Ectodermal cell (in vitro differentiated cells): ENCODE results near the gene TMEM95.
"Not testable (repeated sequence)": the region's sequence is repeated elsewhere in the genome, so short reads cannot be mapped to it uniquely, and the experiment has no call there.

ENCODE experiments used
- H3K27ac ChIP-seq: 2 replicates; pipeline ENCODE4 v1.7.0; 2013; ENCODE audit warnings: mild to moderate bottlenecking, low read depth, low read length; ENCODE audit not compliant: insufficient read depth, poor library complexity, severe bottlenecking
- H3K27me3 ChIP-seq: 2 replicates; pipeline ENCODE4 v1.7.0; 2013; ENCODE audit warnings: mild to moderate bottlenecking, low read length; ENCODE audit not compliant: insufficient read depth, control insufficient read depth, poor library complexity, severe bottlenecking
- H3K36me3 ChIP-seq: one replicate; pipeline ENCODE4 v1.7.0; 2013; ENCODE audit warnings: low read length; ENCODE audit not compliant: control insufficient read depth, insufficient read depth
- H3K4me1 ChIP-seq: one replicate; pipeline ENCODE4 v1.7.0; 2013; ENCODE audit warnings: low read length; ENCODE audit not compliant: control insufficient read depth, insufficient read depth
- H3K4me3 ChIP-seq: 2 replicates; pipeline ENCODE4 v1.7.0; 2013; ENCODE audit warnings: low read depth, low read length, control low read depth; ENCODE audit not compliant: insufficient read depth
- H3K9me3 ChIP-seq: 2 replicates; pipeline ENCODE4 v1.7.0; 2013; ENCODE audit warnings: mild to moderate bottlenecking, low read length, moderate library complexity; ENCODE audit not compliant: control insufficient read depth
- WGBS, 2 experiments: methylation state at CpG; one replicate each; pipeline ENCODE4 v1.1.7; 2013; ENCODE audit warnings: missing lambda C conversion rate in 2 of 2; 5-methylcytosine and 5-hydroxymethylcytosine counted together

The TMEM95 gene

DNA sequence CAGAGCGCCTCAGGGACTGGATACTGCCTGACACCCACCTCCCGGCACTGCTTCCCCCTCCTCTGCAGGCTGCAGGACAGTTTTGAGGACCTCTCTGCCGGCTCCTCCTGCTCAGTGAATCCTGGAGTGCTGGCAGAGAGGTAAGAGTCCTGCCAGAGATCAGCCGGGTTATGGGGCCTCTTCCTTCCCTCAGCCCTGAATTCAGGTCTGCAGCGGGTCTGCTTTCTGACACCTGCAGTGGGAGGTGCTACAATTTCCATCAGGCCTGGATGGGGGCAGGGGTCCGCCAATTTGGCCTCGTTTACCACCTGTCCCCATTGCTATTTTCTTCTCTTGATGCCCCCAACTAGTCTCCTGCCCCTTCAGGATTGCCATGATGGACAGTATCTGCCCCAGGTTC lies 22.8 kb upstream of the TMEM95 start:
- Histone ChIP-seq H3K27me3 (no peaks in the 10 kb centered on the region), H3K27ac (no peak overlapping the region), H3K4me3 (no peak overlapping the region), H3K9me3 (no peaks in the 10 kb centered on the region), H3K36me3 (no peaks in the 10 kb centered on the region), H3K4me1 (peaks cover 16% of the 10 kb centered on the region)
- 75% methylated on average over 7 of the region's 7 CpGs for WGBS, 2 experiments

- H3K27me3 ChIP-seq, H3K36me3 ChIP-seq, H3K9me3 ChIP-seq, H3K27ac ChIP-seq, H3K4me3 ChIP-seq: not testable (repeated sequence)
- 89 to 90% methylated on average over 11 to 13 of the region's 14 CpGs for WGBS, 2 experiments
- H3K4me1 ChIP-seq: peaks cover 15% of the 10 kb centered on the region
These were observed 22.3 kb upstream of the TMEM95 start for GRCh38 chr17:7332600-7333069.

DNA sequence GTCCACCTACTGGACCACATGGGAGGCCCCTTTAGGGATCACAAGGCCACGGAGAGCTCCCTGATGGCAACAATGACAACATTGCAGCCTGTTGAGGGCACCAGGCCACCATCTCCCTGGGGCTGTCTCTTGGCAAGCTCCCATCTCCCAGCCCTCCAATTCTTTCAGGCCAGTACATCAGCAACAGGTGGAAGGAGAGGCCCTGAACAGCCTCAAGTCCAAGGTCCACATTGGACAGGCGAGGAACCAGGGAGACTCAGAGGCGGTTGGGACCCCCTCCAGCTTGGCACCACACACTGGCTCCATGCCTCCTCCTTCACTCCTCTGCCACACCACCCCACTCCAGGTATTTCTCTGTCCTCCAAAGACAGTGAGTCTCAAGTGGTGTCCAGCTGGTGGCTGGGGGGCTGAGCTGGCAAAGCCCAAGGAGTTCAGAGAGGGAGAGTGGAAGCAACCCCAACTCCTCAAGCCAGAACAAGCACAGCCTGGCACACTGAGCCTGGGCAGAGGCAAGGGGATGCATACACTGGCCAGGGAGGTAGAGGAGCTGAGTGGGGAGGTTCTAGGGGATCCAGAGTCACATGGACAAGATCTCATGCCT lies 19.9 kb upstream of the TMEM95 start:
- H3K4me3 ChIP-seq: no peak overlapping the region
- no peaks in the 10 kb centered on the region for H3K36me3 ChIP-seq
- no peaks in the 10 kb centered on the region for H3K9me3 ChIP-seq
- peaks cover 7% of the 10 kb centered on the region for H3K4me1 ChIP-seq
- WGBS, 2 experiments: 90 to 97% methylated on average over 3 of the region's 3 CpGs
- no peaks in the 10 kb centered on the region for H3K27me3 ChIP-seq
- no peak overlapping the region for H3K27ac ChIP-seq

GRCh38 chr17:7335765-7336164 lies 19.2 kb upstream of the TMEM95 start:
- not testable (repeated sequence) for H3K9me3 ChIP-seq, H3K36me3 ChIP-seq, H3K4me3 ChIP-seq, H3K27me3 ChIP-seq, H3K4me1 ChIP-seq, H3K27ac ChIP-seq
- 92% methylated on average over 13 of the region's 13 CpGs for whole genome bisulfite sequencing, 2 experiments

GRCh38 chr17:7336240-7337175 lies 18.4 kb upstream of the TMEM95 start, which contains the start of gene ACAP1:
ACAP1 (plus strand) TSS chr17:7336529; CDS start chr17:7336735, 206 bp downstream.
- Histone ChIP-seq H3K36me3 (no peaks in the 10 kb centered on the region), H3K4me1 (peaks cover 7% of the 10 kb centered on the region), H3K27ac (no peak within 1 kb of the TSS), H3K4me3 (no peak within 1 kb of the TSS), H3K9me3 (no peaks in the 10 kb centered on the region), H3K27me3 (no peaks in the 10 kb centered on the region)
- 64 to 67% methylated on average over 17 of the region's 17 CpGs for WGBS, 2 experiments

DNA sequence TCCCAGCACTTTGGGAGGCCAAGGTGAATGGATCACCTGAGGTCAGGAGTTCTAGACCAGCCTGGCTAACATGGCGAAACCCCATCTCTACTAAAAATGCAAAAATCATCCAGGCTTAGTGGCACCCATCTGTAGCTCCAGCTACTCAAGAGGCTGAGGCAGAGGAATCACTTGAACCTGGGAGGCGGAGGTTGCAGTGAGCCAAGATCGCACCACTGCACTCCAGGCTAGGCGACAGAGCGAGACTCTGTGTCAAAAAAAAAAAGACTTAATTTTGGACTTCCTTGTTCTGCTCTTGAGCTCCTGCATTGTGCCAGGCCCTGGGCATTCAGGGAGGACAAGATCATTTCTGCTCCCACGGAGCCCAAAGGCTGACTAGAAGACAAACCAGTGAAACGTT lies 17.4 kb upstream of the TMEM95 start:
- H3K9me3 ChIP-seq, H3K27ac ChIP-seq, H3K36me3 ChIP-seq, H3K4me3 ChIP-seq, H3K4me1 ChIP-seq, H3K27me3 ChIP-seq: not testable (repeated sequence)
- WGBS, 2 experiments: 83 to 87% methylated on average over 7 of the region's 7 CpGs

GRCh38 chr17:7340179-7340578 lies 14.8 kb upstream of the TMEM95 start:
- no peak overlapping the region for H3K4me3 ChIP-seq
- H3K36me3 ChIP-seq: no peaks in the 10 kb centered on the region
- H3K9me3 ChIP-seq: no peaks in the 10 kb centered on the region
- no peak overlapping the region for H3K27ac ChIP-seq
- WGBS, 2 experiments: 82 to 96% methylated on average over 2 of the region's 2 CpGs
- H3K27me3 ChIP-seq: no peaks in the 10 kb centered on the region
- H3K4me1 ChIP-seq: peaks cover 7% of the 10 kb centered on the region

DNA sequence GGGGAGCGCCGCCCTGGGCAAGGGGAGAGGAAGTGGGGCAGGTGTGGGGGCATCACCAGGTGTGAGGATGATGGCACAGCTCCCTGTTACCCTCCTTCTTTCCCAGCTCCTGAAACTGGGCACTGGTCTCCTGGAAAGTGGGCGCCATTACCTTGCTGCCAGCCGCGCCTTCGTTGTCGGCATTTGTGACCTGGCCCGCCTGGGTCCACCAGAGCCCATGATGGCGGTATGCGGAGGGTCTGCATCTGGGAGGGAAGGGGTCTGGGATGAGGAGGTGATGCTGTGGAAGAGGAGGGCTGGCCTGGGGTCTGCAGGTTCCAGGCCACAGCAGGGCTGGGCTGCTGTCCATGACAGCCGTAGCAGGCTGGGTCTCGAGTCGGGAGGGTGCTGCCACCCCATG lies 13.1 kb upstream of the TMEM95 start:
- Histone ChIP-seq H3K9me3 (no peaks in the 10 kb centered on the region), H3K36me3 (no peaks in the 10 kb centered on the region), H3K4me3 (no peak overlapping the region), H3K27ac (no peak overlapping the region), H3K4me1 (peaks cover 2% of the 10 kb centered on the region), H3K27me3 (no peaks in the 10 kb centered on the region)
- 97 to 98% methylated on average over 13 of the region's 13 CpGs for WGBS, 2 experiments

- Histone ChIP-seq H3K4me3 (no peak overlapping the region), H3K9me3 (no peaks in the 10 kb centered on the region), H3K36me3 (no peaks in the 10 kb centered on the region), H3K27me3 (no peaks in the 10 kb centered on the region), H3K27ac (no peak overlapping the region), H3K4me1 (no peaks in the 10 kb centered on the region)
- WGBS, 2 experiments: 90% methylated on average over 15 of the region's 15 CpGs
These were observed 11.7 kb upstream of the TMEM95 start for GRCh38 chr17:7343250-7343649.

- Histone ChIP-seq H3K9me3 (no peaks in the 10 kb centered on the region), H3K27me3 (peaks cover 7% of the 10 kb centered on the region), H3K4me1 (peaks cover 13% of the 10 kb centered on the region), H3K4me3 (no peak overlapping the region), H3K36me3 (no peaks in the 10 kb centered on the region), H3K27ac (no peak overlapping the region)
- 91% methylated on average over 18 of the region's 18 CpGs for WGBS, 2 experiments
These were observed 8.0 kb upstream of the TMEM95 start for GRCh38 chr17:7346761-7347614.
